Stimulated activated CD4-positive, alpha-beta T cell treated with anti-CD3 and anti-CD28 coated beads, Interleukin-4, amount 100 ng/mL, for 24 hours (primary cell): ENCODE results near the gene PRDM16.

Experiments
- DNase-seq: peaks from one replicate; pipeline ENCODE4 v3.0.0-alpha.2; 2020

The PRDM16 gene

DNA sequence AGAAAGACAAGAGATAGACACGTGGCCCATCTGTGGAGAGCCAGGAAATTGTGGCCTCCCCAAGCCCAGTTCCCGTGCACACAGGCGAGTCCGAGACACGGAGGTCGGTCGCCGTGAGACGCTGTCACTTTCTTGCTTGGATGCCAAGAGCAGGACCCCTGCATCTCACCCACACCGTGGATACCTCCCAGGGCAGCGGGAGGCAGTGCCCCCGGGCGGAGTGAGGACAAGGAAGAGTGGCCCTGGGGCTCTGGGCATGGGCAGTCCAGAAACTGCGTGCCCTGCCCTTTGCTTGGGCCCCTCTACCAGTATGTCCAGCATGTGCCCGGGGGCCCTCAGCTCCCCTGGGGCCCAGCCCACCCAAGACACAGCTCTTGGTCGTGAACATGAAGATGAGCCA is 360.8 kb downstream of the PRDM16 start:
- no peak for DNase-seq

DNA sequence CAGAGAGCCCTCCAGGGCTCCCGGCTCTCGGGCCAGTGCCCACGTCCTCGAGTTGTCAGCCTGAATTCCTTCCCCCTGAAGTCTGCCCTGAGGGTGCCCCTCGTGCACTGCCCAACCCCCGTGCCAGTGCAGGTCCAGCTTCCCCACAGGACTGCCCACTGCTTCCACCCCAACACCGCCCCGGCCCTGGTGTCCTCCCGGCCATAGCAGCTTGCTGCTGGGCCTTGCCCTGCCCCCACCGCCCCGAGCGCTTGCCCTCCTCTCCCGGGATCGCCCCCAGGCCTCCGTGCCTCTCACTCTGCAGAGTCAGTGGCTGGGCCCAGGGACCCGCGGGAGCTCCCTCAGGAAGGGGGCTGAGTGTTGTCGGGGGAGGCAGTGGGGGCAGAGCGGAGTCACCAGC is 361.4 kb downstream of the PRDM16 start:
- DNase-seq, result no peak

DNA sequence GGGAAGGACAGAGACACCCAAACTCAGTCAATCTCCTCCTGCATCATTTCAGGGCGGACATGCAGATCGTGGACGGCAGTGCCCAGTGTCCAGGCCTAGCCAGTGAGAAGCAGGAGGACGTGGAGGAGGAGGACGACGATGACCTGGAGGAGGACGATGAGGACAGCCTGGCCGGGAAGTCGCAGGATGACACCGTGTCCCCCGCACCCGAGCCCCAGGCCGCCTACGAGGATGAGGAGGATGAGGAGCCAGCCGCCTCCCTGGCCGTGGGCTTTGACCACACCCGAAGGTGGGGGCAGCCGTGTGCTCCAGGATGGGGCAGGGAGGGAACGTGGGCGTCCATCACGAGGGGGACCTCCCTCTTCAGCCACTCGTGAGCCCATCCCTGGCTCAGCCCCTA is 361.8 kb downstream of the PRDM16 start:
- DNase-seq, result no peak

DNA sequence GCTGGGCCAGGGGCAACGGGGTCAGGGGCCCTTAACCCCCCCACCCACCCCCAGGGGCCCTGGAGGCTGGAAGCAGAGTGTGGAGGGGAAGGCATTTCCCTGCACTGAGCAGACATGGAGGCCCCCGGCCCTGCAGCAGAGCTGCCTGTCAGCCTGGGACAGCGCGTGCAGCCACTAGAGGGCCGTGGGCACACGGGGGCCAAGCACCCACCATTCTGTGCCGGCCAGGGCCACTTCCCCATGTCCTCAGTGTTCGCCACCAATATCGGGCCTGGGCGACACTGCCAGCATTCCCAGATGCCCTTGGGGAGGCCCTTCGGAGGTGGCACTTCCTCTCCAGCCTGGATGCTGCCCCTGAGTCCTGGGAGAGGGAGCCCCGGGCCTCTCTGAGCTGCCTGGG is 362.3 kb downstream of the PRDM16 start:
- no peak for DNase-seq

DNA sequence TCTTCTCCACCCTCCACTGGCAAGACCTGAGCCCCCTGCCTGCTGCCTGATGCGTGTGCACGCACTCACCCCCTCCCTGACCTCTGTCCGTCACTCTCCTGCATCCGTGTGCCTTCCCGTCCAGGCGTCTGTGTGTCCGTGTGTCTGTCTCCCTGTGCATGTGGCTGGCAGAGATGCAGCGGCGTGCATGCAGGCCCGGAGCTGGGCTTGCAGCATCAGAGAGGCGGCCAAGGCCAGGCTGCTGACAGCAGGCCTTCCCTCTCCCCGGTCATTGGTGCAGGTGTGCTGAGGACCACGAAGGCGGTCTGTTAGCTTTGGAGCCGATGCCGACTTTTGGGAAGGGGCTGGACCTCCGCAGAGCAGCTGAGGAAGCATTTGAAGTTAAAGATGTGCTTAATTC is 362.7 kb downstream of the PRDM16 start:
- no peak for DNase-seq

DNA sequence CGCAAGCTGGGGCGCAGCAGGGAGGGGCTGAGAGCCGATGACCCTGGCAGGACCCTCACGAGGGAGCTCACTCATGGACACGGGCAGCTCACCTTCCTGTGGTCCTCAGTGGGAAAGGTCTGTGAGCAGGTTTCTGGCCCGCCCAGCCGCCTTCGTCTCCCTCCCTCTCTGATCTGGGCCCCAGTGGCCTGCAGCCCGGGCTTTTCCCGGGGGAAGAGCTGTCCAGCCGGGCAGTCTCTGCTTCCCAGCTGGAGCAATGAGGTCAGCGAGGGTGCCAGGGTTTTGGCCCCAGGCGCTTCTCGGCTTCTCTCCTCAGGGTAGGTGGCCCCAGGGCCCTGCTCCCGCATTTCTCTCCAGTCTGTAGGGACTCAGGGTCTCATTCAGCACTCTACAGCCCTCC is 363.3 kb downstream of the PRDM16 start:
- no peak for DNase-seq

GRCh38 chr1:3433076-3433475 is 364.1 kb downstream of the PRDM16 start:
- DNase-seq, result no peak

- no peak for DNase-seq
Measured at GRCh38 chr1:3433596-3434320, 364.8 kb downstream of the PRDM16 start.

GRCh38 chr1:3434406-3435110 is 365.6 kb downstream of the PRDM16 start:
- no peak for DNase-seq

- no peak for DNase-seq
Measured at GRCh38 chr1:3435666-3436065, 366.7 kb downstream of the PRDM16 start.

GRCh38 chr1:3436451-3436850 is 367.4 kb downstream of the PRDM16 start:
- DNase-seq, result no peak

DNA sequence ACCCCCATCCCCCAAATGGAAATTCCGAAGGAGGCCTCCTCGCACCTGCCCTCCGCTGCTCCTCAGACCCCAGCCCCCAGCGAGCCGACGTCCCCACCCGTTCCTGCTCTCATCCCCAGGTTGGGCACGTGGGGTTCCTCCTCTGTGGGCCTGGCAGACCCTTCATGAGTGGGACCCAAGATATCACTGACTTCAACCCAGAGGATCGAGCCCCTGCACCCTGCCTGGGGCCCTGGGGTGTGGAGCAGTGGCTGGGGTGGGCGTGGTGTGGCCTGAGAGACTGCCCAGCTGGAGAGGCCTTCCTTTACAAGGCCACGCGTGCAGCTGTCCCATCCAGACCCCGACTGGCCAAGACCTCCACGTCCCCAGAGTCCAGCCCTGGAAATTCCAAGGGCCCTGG is 367.9 kb downstream of the PRDM16 start:
- DNase-seq, result no peak

DNA sequence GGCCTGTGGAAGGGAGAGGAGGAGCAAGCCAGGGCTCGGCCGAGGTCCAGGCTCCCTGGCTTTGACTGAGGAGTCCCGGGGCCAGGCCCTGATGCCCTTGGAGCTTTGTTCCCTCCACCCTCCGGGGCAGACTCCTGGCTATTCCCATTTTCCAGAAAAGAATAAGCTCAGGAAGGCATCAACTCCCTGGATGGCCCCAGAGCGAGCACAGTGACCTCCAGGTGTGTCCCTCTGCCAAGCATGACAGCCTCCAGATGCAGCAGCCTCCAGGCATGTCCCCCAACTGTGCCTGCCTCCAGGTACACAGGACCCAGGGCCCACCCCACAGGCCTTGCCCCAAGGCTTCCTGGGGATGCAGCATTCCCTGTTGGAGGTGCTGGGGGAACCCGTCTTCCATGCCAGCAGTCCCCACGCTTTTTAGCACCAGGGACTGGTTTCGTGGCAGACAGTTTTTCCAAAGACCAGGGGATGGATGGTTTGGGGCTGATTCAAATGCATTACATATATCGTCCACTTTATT is 369.7 kb downstream of the PRDM16 start:
- DNase-seq, result no peak

- no peak for DNase-seq
Measured at GRCh38 chr1:3439346-3440299, 370.6 kb downstream of the PRDM16 start.

DNA sequence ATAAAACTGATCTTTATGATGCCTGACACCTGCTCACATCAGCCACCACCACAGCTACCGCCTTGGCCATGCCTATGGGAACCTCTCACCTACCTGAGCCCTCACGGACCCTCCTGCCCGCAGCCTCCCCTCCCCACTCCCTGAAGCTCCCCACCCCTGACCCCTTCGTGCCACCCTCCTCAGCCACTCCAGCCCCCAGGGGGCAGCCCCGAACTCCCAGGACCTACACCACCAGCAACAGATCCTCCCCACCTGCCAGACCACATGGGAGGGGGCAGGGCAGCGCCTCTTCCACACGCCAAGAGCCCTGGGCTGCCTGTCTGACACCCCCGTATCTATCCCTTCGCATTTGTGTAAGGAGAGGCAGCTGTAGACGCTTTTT is 371.3 kb downstream of the PRDM16 start:
- no peak for DNase-seq

GRCh38 chr1:3440711-3441409 is 371.9 kb downstream of the PRDM16 start:
- no peak for DNase-seq

DNA sequence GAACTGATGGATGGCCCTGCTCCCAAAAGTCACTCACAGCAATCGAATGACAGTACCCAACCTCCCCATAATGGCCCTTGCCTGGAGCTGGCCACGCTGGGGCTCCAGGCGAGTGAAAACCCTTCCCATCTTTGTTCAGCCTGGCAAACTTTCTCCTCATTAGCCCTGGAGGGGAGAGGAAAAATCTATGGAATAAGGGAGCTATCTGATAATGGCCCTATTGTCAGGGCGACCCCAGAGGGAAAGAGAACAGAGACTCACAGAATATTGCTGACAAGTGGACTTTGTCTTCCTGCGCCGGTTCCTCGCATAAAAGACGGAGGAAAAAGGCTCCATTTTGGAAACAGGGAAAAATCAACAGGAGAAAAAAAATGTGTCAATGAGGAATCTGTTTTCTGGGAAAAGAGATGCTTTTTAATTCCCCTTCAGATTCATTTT is 372.4 kb downstream of the PRDM16 start:
- no peak for DNase-seq

DNA sequence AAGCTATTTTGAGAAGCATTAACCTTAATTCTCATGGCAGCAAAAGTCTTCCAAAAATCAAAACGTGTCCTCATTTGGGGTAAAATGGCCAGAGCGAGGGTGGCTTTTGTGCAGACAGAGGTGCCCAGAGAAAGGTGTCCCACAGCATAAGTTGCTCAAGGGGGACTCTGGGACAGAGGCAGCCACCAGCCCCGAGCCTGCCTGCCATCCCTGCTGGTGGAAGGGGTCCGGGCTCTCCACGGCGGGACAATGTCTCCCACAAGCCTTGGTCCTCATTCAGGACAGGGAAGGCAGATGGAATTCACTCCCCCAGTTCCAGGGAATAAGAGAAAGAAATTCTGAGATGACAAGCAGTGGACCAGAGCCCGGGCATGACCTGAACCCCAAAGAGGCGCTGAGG is 372.9 kb downstream of the PRDM16 start:
- DNase-seq, result no peak

DNA sequence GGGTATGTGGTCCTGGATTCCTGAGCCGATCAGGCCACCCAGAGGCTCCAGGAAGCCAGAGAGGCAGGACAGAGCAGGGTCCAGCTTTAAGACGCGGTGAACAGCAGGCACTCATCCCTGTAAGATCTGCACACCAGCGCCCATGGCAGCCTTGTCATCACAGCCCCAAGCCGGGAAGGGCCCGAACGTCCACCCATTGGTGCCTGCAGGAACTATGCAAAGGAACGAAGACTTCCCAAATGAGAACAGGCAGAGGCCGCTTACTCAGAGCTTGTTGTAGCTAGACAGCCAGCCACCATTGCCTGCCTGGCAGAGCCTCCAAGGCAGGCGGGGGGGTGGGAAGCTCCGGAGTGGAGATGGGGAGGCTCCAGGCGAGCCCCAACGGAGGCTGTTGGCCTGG is 373.3 kb downstream of the PRDM16 start:
- DNase-seq, result no peak

GRCh38 chr1:3442901-3443300 is 373.9 kb downstream of the PRDM16 start:
- DNase-seq, result no peak

DNA sequence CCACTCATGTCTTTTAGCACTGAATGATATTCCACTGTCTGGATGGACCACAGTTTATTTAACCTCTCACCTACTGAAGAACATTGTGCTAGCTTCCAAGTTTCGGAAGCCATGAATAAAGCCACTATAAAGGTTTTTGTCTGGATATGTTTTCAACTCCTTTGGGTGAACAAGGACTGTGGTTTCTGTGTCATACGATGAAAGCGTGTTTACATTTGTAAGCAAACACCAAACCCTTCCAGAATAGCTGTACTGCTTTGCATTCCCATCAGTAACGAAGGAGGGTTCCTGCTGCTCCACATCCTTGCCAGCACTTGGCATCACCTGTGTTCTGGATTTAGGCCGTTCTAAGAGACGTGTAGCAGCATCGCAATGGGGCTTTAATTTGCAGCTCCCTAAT is 374.8 kb downstream of the PRDM16 start:
- no peak for DNase-seq

GRCh38 chr1:3444298-3444697 is 375.3 kb downstream of the PRDM16 start:
- no peak for DNase-seq

GRCh38 chr1:3444736-3445135 is 375.7 kb downstream of the PRDM16 start:
- DNase-seq, result no peak
